ENCODE results near the gene SPATA21.

- TF ChIP-seq CTCF (IDR thresholded peaks at IDR 0.05): no peak
- no peak for TF ChIP-seq ATF6 (CRISPR knock-in tag; IDR thresholded peaks at IDR 0.05)
- no peak for TF ChIP-seq ZNF138 (CRISPR knock-in tag; conservative IDR thresholded peaks at IDR 0.05)
- TF ChIP-seq ELF4 (CRISPR knock-in tag; IDR thresholded peaks at IDR 0.05; ENCODE audit: low read depth): no peak
Observed at GRCh38 chr1:16371725-16372124, 65.5 kb downstream of the SPATA21 start.

All from WTC11 (cell line).